Caco-2 (cell line): ENCODE data around the gene CHMP4A. TPM values are rescaled to one million over a fixed set of nuclear protein-coding genes. Genes with fewer than 3 reads are reported as not detected.

Source experiments
- BruUV-seq: library from RNA; stranded (reverse); fragments of 400-500 nt; replicated peaks from 2 replicates; lab custom pipeline; 2021; lab: Mats Ljungman, UMichigan
- CTCF ChIA-PET: fragments of 300-600 bp; sonication (Branson Sonifier 250); formaldehyde crosslinking; loops from one replicate; lab custom pipeline; 2022; ENCODE audit warnings: antibody characterized with exemption; lab: Charles Lee
- POLR2A ChIA-PET: fragments of 300-600 bp; sonication (Branson Sonifier 250); formaldehyde crosslinking; loops from one replicate; lab custom pipeline; 2022; ENCODE audit warnings: antibody characterized with exemption; lab: Charles Lee
- DNase-seq, 2 experiments: peaks; one replicate each; pipeline versions ENCODE4 v3.0.0 to v3.0.0-alpha.2; 2020 to 2022
- H3K27me3 ChIP-seq: replicated peaks from 2 replicates; pipeline ENCODE4 v1.6.0; 2011; ENCODE audit warnings: low read length; ENCODE audit not compliant: control insufficient read depth, insufficient read depth
- H3K36me3 ChIP-seq: 2 replicates; pipeline ENCODE4 v1.5.1; 2011; ENCODE audit warnings: low read length; ENCODE audit not compliant: control insufficient read depth, insufficient read depth
- H3K4me1 ChIP-seq: fragments of 250-450 bp; sonication (Bioruptor Pico); 2 replicates; pipeline ENCODE4 v1.5.1; 2020; ENCODE audit warnings: mild to moderate bottlenecking
- H3K4me3 ChIP-seq: 2 replicates; pipeline ENCODE4 v1.5.1; 2011; ENCODE audit warnings: low read depth, mild to moderate bottlenecking, control low read depth, low read length
- H3K9me3 ChIP-seq: fragments of 250-450 bp; sonication (Bioruptor Pico); 2 replicates; pipeline ENCODE4 v1.5.1; 2020; ENCODE audit warnings: mild to moderate bottlenecking, moderate library complexity
- H3K27ac Mint-ChIP-seq: one replicate; pipeline ENCODE4 v1.8.0; 2022; ENCODE audit warnings: mixed read lengths; ENCODE audit not compliant: unreplicated experiment
- H3K27me3 Mint-ChIP-seq: one replicate; pipeline ENCODE4 v1.8.0; 2022; ENCODE audit warnings: mixed read lengths; ENCODE audit not compliant: insufficient read depth, unreplicated experiment
- H3K36me3 Mint-ChIP-seq: one replicate; pipeline ENCODE4 v1.8.0; 2022; ENCODE audit warnings: mild to moderate bottlenecking, mixed read lengths; ENCODE audit not compliant: insufficient read depth, unreplicated experiment
- H3K4me1 Mint-ChIP-seq: one replicate; pipeline ENCODE4 v1.8.0; 2022; ENCODE audit warnings: low read depth, mixed read lengths; ENCODE audit not compliant: unreplicated experiment
- H3K4me3 Mint-ChIP-seq: one replicate; pipeline ENCODE4 v1.8.0; 2022; ENCODE audit warnings: mild to moderate bottlenecking, moderate library complexity, mixed read lengths; ENCODE audit not compliant: unreplicated experiment
- H3K9me3 Mint-ChIP-seq: one replicate; pipeline ENCODE4 v1.8.0; 2022; ENCODE audit warnings: mixed read lengths; ENCODE audit not compliant: unreplicated experiment
- CTCF ChIP-seq, 2 experiments: fragments of 200-600 bp in 1 of 2; IDR thresholded peaks; 1 replicate in 1 of 2; 2 replicates in 1 of 2; pipeline versions ENCODE4 v1.5.1 to v1.8.0; 2011 to 2022; ENCODE audit warnings: antibody characterized with exemption in 1 of 2, control low read depth in 1 of 2, inconsistent platforms in 1 of 2, low read depth in 1 of 2, low read length in 1 of 2, mild to moderate bottlenecking in 1 of 2, moderate library complexity in 1 of 2; ENCODE audit not compliant: insufficient read depth in 1 of 2, severe bottlenecking in 1 of 2, unreplicated experiment in 1 of 2
- intact Hi-C: fragments of 100-400 bp; cut with micrococcal nuclease; formaldehyde crosslinking; loops from one replicate; pipeline ENCODE4 v1.10.0; 2022; ENCODE audit not compliant: unreplicated experiment
- total RNA-seq: library from RNA; stranded (reverse); gene quantifications from 2 replicates; pipeline ENCODE4 v1.2.3, GENCODE V29; 2022

Gene CHMP4A
- total RNA-seq, 1 experiment from 2014 or later = 57.7 TPM

- Mint-ChIP-seq H3K27me3 (no peaks in the 10 kb centered on the region), H3K36me3 (no peaks in the 10 kb centered on the region), H3K4me3 (no peak overlapping the region), H3K27ac (no peak overlapping the region), H3K4me1 (no peaks in the 10 kb centered on the region), H3K9me3 (no peaks in the 10 kb centered on the region)
- H3K4me1 ChIP-seq = peaks cover 13% of the 10 kb centered on the region
- ChIA-PET POLR2A (no interaction called here), CTCF (interaction anchor here (0.7 to 2.9 kb wide), 8 partner anchors 9 to 180 kb away, joined by 3 to 16 read pairs (median 5); partner anchors contain the start of genes CIDEB, DHRS1, NOP9 and RABGGTA)
- no TSS peak for BruUV-seq
- no peak for DNase-seq
- no peaks in the 10 kb centered on the region for H3K9me3 ChIP-seq
- no peaks in the 10 kb centered on the region for H3K27me3 ChIP-seq
- no peak for TF ChIP-seq CTCF (IDR thresholded peaks at IDR 0.05; ENCODE audit: insufficient read depth in 1 of 2, low read depth in 1 of 2, low read length in 1 of 2, severe bottlenecking in 1 of 2, unreplicated experiment in 1 of 2)
- intact Hi-C loops = no loop called here
- H3K4me3 ChIP-seq = no peak overlapping the region
- no peaks in the 10 kb centered on the region; the same call in 1 of the 2 replicates for H3K36me3 ChIP-seq
Observed at GRCh38 chr14:24251880-24252288, 38.6 kb upstream of the CHMP4A start.

- Mint-ChIP-seq H3K9me3 (no peaks in the 10 kb centered on the region), H3K27me3 (no peaks in the 10 kb centered on the region), H3K4me1 (no peaks in the 10 kb centered on the region), H3K4me3 (no peak overlapping the region), H3K36me3 (no peaks in the 10 kb centered on the region), H3K27ac (no peak overlapping the region)
- no peak for DNase-seq
- no peaks in the 10 kb centered on the region; the same call in 1 of the 2 replicates for H3K36me3 ChIP-seq
- ChIA-PET CTCF (interaction anchor here (2.5 to 2.9 kb wide), 2 partner anchors 8 to 47 kb away, joined by 16 read pairs; partner anchors contain the start of gene TINF2), POLR2A (interaction anchor here (1.2 kb wide), 1 partner anchor 21 kb away, joined by 3 read pairs; the partner anchor contains the start of gene RABGGTA)
- no peak overlapping the region for H3K4me3 ChIP-seq
- no TSS peak for BruUV-seq
- TF ChIP-seq CTCF (IDR thresholded peaks at IDR 0.05; ENCODE audit: insufficient read depth in 1 of 2, low read depth in 1 of 2, low read length in 1 of 2, severe bottlenecking in 1 of 2, unreplicated experiment in 1 of 2) = no peak
- peaks cover 13% of the 10 kb centered on the region for H3K4me1 ChIP-seq
- no peaks in the 10 kb centered on the region for H3K9me3 ChIP-seq
- intact Hi-C loops = no loop called here
- H3K27me3 ChIP-seq = no peaks in the 10 kb centered on the region
Observed at GRCh38 chr14:24250354-24250753, 37.1 kb upstream of the CHMP4A start.

- no peak for TF ChIP-seq CTCF (IDR thresholded peaks at IDR 0.05; ENCODE audit: insufficient read depth in 1 of 2, low read depth in 1 of 2, low read length in 1 of 2, severe bottlenecking in 1 of 2, unreplicated experiment in 1 of 2)
- Mint-ChIP-seq H3K36me3 (no peaks in the 10 kb centered on the region), H3K4me3 (no peak overlapping the region), H3K4me1 (no peaks in the 10 kb centered on the region), H3K9me3 (no peaks in the 10 kb centered on the region), H3K27me3 (no peaks in the 10 kb centered on the region), H3K27ac (no peak overlapping the region)
- Histone ChIP-seq H3K27me3 (no peaks in the 10 kb centered on the region), H3K4me1 (peaks cover 13% of the 10 kb centered on the region), H3K4me3 (no peak overlapping the region), H3K36me3 (no peaks in the 10 kb centered on the region; the same call in 1 of the 2 replicates), H3K9me3 (no peaks in the 10 kb centered on the region)
- no peak for DNase-seq
- POLR2A ChIA-PET = no interaction called here
- intact Hi-C loops = no loop called here
- CTCF ChIA-PET = interaction anchor here (1.2 to 1.3 kb wide), 2 partner anchors 48 to 58 kb away, joined by 3 to 4 read pairs; partner anchors contain the start of gene CIDEB
- no TSS peak for BruUV-seq
Observed at GRCh38 chr14:24249230-24250021, 36.1 kb upstream of the CHMP4A start.
